T-helper 9 cell (primary cell): Measurements from ENCODE around the gene MED12L.
A peak's percentile ranks its signal among the peaks of the same experiment; 100 is the strongest.

Experiments
- DNase-seq: peaks from one replicate; pipeline ENCODE4 v3.0.0-alpha.2; 2020

Gene MED12L

DNA sequence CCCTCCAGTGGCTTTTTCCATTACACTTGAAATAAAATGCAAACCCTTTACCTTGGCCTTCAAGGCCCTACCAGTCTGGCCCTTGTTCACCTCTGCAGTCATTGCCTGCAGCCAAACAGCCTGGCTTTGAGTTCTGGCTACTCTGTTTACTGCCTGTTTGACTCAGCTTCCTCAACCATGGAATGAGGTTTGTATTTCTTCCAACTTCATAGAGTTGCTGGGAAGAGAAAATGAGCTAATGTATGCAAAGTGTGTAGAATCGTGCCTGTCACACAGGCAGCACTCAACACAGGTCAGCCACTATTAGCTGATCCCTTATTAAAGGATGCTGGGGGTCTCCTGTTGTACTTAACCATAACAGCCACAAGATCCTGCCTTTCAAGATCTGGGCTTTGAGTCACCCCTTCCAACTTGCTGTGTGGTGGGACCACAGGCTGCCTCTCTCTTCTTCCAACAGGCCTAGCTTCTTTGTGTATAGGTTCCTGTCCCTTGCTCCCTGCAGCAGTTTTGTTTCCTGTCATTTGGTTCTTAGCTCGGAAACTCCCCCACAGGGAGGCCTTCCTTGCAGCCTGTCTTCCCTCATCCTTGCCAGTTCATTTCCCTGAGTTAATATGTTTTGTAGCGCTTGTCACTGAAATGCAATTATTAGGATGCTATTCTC, 6.4 kb downstream of the MED12L start:
- no peak for DNase-seq

DNA sequence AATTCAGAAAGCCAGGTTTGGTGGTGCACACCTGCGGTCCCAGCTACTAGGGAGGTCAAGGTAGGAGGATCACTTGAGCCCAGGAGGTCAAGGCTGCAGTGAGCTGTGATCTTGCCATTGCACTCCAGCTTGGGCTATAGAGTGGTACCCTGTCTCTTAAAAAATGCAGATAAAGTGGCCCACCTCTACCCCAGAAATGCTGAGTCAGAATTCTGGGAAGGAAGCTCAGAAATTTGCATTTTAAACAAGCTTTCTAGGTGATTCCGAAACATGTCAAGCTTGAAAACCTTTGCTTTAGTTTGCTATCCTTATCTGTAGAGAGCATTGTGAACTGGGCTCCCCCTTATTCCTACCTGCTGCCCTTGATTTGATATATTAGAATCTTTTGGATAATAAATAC, 7.7 kb downstream of the MED12L start:
- DNase-seq, result no peak

DNA sequence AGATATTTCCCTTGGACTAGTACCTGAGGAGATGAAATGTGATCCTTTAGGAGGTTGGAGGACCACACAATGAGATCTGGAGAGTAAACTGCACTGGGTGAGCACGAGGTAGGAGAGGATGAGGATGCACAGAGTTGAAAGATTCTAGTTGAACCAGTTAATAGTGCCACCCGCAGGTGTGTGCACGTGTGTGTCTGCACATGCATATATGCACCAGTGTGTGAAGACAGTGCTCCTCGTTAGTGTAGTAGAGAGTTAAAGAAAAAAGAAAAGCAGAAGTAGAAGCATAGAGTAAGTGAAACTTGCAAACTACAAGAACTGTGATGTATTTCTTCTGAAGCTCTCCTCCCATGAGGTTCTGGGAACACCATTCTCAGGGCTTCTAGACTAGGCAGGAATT, 8.4 kb downstream of the MED12L start:
- no peak for DNase-seq

DNA sequence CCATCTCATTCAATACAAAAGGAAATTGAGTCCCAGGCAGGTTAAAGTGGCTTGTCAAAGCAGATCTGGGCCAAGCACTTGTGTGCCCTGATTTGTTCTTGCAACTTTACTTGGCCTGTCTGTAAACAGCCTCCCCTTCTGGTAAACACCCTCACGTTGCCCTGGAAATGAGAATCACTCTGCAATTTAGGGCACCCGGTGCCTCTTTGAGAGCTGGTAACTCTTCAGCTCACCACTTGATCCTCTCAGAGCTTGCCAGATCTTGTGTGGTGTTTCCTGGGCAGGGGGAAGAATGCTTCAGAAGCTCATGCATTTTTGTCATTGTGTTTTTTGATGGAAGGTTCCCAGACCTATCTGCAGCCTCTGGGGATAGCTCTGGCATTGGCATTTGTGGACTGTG, 11.3 kb downstream of the MED12L start:
- DNase-seq, result no peak

DNA sequence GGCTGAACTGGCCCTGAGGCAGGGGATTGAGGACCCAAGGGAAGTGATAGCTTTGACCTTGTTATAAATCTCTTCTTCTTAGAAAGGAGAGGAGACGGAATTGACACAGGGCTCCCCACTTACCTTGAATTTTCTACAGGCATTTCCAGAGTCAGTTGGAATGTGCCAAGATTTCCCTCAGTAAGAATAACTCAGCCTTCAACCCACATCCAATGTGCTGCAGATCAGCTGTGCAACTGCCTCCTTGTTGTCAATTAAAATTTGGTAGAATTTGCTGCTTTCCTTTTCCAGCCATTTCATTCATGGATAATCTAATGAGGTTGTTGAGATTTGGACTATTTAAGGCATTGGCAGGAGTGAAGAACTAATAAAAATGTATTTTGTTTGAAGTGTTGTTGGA, 14.6 kb downstream of the MED12L start:
- DNase-seq, result no peak

DNA sequence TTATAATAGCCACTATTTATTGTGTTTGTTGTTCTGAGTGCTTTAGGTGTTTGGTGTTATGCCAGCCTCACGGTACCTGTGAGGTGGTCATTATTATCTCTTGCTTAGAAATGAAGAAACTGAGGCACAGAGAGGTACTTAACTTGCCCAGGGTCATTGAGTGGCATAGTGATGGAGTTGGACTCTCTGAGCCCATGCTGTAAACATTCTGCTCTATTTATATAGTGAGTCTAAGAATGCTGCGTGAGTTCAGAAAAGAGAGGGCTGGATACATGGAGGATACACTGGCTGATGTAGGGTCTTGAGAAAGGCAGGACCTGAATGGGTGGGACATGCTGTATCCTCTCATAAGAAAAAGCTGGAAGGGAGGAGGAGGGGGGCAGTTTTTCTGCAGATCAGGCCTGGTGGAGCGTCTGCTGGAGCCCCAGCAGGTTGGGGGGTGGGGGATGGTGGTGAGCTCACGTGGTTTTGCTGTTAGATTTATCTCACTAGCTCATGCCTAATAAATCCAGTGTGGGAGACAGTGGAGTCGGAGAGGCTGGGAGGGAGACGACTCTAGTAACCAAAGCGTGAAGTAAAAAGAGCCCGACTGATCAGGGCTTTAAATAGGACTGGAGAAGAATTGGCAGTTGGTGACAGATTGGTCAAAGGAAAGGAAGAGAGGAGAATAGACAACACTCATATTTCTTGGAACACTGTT, 16.0 kb downstream of the MED12L start:
- DNase-seq, result no peak

DNA sequence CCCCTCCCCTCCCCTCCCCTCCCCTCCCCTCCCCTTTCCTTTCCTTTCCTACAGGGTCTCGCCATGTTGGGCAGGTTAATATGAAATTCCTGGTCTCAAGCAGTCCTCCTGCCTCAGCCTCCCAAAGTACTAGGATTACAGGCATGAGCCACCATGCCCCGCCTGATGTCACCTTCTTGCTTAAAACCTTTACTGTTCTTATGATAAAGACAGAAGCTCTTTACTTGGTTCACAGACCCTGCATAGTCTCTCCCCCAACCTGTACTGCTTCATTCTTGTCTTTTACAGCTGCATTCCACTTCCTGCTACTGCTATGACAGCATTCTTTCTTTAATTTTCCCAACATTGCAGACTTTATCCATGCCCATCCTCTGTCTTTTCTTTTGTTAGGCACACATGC, 20.8 kb downstream of the MED12L start:
- DNase-seq, result no peak

DNA sequence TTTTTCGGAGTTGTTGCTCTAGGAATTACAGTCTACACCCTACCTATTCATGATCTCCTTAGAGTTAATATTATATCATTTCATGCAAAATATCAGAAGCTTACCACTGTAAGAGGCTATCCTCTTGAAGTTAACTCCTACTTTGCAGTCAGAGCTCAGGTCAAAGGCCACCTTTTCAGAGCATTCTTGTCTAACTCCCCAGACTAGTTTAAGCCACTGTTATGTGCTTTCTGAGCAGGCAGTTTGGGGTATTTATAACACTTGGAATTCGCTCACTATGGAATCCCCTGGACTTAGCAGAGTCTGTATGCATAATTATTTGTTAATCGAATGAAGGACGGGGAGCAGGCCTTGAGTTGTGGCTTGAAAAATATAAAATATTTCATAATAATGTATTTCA, 21.7 kb downstream of the MED12L start:
- no peak for DNase-seq

DNA sequence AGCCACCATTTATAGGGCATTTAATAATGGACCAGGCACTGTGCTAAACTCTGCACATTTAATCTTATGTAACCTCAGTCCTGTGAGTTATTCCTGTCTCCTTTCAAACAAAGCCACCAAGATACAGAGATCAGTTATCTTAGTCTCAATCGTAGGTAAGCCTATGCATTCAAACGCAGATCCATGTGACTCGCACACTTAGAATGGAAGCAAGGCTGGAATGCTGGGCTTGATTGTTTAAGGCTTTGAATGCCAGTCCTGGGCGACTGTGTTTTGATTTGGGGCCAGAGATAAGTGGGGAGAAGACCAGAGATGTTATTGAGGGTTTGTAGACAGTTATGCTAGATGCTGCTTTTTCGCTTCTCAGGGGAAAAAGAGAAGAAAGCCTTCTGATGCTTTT, 22.2 kb downstream of the MED12L start:
- DNase-seq, result no peak

DNA sequence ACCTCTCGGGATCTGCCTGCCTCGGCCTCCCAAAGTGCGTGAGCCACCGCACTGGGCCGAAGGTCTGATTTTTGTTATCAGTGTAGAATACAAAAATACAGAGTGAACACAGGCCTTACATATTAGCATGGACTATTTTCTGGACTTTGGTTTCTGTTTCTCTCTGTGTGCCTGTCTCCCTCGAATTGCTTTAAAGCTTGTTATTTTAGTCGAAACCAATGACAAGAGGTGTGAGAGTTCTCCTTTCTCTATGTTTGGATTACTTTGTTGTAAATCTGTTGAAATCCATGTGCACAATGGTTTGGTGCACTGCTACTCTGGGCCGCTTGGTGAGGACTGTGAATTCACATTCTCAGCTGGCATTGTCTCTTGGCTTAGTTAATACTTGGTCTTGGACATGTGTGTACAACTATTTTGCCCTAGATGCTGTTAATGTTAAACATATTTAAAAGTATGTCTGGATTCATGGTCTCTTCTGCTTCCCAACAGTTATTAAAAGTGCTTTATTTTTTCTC, 23.9 kb downstream of the MED12L start:
- DNase-seq, result no peak

DNA sequence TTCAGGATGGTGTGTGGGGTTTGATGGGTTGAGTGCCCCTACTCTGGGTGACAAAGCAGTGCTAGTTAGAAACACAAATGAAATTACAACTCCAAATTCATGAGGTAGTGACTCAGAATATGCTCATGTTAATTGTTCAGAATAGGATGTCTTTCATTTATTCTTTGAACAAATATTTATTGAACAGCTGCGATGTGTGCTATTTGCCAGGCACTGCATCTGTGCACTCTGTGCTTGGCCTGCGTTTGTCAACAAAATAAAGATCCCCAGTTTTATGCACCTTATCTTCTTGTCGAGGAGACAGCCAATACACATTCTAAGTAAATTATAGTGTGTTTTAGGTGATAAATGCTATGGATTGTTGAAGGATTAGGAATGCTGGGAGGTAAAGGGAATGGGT, 27.3 kb downstream of the MED12L start:
- no peak for DNase-seq

DNA sequence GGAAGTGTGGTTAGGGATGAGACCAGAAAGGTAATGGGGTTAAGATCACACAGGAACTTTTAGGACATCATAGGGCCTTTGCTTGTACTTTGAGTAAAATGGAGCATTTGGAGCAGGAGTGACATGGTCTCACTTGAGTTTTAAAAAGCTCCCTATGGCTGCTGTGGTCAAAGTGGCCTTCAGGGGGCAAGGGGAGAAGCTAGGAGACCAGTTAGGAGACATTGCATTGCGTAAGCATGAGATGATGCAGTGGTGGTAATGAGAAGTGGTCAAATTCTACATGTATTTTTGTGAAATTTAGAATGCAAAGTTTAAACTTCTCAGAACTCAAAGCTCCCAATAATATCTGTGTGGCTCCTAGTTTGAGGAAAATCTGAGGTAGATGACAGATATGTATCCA, 27.9 kb downstream of the MED12L start:
- no peak for DNase-seq

DNA sequence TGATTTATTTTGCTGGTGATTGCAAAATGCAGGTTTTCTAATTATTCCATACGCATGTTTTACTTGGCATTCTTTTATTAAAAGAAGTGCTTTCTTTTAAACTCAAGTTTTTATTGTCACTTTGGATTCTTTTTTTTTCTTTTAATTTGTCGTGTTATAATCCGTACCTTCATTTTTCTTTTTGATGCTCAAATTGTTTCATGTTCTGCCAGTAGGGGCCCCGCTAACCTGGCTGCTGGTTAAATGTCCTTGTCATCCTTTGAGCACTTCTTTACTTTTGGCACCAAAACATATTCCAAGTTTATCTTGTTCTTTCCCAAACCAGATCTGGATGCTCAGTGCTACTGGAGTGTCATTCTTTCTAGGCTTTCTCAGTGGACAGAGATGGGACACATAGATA, 31.6 kb downstream of the MED12L start:
- no peak for DNase-seq

DNA sequence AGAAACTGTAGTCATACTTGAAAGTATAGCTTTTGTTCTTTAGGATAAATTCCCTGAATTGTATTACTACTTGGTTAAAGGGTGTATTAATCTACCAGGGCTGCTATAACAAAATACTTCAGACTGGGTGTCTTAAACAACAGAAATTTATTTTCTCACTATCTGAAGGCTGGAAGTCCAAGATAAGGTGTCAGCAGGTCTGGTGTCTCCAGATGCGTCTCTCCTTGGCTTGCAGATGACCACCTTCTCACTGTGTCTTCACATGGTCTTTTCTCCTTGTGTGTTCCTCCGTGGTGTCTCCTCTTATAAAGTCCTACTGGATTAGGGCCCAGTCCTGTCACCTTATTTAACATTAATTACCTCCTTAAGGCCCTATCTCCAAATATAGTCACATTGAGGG, 33.7 kb downstream of the MED12L start:
- no peak for DNase-seq

DNA sequence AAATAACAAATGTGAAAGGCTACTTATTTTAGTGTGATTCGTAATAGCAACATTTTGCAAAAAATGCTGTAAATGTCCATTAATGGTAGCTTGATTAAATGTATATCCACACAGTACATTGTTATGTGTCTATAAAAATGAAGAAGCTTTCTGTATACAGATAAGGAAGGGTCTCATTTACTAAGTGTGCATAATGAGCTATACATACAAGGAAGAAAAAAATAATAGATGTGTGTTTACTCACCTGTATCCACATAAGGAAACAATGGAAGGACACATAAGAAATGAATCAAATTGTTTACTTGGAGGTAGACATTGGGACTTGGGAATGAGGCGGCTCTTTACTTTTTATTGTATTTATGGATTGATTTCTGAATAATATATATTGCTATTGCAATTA, 34.9 kb downstream of the MED12L start:
- no peak for DNase-seq

DNA sequence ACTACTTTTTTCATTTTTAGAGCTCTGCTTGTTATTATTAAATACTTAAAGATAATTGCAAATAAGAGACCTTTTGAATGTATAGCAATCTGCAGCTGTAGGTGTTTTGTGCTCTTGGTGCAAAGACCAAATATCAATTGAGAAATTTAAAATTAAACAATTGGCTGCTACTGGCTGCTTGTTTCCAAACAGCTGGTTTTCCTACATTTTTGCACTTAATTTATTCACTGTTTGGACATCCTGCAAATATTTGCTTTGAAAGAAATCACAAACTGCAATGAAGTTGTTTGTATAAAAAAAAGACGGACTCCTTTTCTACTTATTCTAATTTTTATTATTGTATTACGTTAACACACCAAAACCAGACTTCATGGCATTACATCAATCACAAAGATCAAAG, 35.6 kb downstream of the MED12L start:
- DNase-seq, result no peak

DNA sequence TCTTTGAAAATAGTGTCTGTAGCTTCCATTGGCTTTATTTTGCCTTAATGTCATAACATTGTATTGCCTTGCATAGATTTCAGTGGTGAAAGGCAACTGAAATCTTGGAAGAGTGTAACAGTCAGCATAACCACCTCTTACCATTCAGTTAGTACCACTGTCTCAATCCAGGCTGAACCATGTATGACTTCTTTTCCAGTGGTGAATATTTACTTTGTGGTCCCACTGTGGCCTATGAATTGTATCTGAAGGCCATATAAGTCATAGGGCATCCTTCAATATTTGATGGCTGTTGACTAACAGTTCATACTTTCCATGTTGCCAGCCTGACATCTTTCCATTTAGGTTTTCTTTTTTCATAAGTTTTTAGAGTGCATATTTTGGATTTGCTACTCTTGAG, 38.4 kb downstream of the MED12L start:
- DNase-seq, result no peak

DNA sequence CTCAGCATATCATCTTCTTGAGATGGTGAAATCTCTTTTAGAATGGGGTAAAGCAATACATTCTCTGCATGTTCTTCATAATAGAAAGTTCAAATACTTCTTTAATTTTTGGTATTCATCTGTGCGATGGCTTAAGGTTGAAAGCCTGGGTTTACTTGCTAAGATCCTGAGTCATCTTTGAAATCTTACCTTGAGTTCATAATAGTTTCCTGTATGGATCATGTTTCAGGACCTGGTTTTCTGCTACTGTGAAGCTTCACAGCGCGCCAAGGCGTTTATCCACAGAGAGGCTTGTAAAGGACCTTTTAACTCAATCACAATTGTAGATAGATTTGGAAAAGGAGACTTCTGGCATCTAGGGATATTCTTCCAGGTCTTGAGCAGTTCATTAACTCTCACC, 39.0 kb downstream of the MED12L start:
- no peak for DNase-seq

DNA sequence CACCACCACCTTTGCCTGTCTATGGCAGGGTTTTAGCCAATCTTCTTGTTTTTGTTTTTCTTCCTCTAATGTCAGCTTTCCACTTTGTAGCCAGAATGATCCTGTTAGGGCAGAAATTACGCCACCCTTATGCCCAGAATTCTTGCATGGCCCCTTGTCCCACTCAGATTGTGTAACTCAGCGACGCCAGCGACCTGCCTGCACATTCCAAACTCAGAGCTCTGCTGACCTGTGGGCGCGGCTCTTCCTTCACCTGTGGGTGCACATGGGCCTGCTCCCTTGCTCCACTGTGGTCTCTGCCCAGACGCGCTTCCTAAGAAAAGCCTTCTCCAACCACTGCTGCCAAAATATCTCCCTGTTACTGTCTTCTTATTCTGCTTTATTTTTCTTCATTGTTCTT, 45.0 kb downstream of the MED12L start:
- no peak for DNase-seq

DNA sequence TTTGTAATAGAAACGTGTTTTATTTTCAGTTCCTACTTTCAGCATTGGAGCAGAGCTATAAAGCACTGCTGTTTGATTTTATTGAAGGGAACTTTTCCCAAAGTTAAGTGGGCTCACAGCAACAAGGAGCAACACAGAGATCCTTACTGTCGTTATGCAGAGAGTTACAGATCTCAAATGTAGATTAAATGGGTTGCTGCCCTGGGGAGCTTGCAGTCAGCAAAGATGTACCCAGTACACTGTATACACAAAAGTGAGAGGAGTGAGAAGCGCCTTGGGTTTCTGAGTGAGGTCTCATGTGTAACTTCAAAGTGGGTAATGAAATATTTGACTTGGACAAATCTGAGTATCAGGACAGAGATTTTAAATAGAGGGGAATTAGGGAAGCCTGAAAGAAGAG, 47.7 kb downstream of the MED12L start:
- DNase-seq, result no peak

DNA sequence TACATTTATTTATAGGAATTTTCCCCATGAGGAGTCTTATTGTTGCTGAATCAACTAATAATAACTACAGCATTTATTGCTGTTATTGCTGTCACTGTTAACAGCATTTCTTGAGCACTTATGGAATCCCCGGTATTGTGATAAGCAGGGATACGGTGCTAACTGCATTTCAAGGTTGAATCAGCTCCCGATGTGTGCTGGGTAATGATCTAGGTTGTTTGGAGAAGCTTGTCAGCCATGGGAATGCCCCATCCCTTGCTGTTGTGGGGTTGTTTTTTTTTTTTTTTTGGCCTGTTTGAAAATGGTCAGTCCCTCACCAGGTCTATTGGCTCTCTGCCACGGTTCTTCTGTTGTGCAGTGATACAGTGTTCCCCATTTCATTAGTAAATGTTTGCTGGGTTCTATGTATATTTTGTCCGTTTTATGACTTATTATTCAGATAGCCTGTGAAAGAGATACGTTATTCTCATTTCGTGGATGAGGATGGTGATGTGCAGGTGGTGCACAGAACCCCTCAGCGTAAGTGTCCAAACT, 48.5 kb downstream of the MED12L start:
- no peak for DNase-seq

DNA sequence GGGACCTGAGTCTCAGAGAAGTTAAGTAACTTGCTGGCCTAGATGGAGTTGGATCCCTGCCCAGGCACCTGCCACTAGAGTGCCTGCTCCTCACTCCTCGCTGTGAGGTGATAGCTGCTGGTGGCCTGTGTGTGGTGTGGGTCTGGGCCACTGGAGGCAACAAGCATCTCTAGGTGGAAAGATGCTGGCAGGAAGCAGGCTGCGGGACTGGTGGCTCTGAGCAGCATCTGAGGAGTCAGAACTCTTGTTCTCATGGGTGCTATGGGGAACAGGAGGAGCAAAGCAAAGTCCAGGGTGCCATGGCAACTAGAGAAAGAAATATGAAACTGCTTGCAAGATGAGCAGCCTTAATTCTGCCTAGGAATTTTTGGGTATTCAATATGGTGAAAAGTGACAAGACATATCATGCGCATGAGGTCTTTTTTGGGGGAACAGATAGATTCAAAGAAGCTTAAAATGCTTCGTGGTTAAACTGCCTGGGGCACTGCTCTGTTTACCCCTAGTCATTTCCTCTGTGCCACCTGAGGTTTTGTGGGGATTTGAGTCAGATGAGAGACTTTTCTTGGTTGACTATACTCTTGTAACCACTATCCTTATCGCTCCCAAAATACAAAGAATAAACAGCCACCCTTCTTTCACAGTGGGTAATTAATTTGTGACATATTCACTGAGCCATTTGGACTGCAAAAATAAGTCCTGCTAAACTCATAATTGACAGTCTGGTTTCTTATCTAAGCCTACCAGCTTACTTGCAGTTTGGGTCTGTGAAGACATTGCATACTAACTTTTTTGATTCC, 50.3 kb downstream of the MED12L start:
- peak; percentile 6 for DNase-seq

DNA sequence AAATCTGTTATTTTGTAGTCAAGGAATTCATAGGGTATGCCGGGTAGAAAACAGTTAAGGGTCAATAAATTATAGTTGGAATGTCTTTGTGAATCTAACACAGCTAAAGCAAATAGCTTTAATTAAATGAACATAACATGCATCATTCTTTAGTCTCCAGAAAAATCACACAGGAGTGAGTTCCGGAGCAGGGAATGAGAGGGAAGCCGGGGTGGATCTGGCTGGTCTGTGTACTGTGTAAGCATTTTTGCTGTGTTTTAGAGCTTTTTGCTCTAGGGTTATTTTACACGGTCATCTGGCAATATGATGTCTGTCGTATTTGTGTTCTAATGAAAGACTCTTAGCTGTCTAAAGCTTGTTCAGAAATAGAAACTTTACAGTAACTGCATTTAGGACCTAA, 57.5 kb downstream of the MED12L start:
- no peak for DNase-seq

DNA sequence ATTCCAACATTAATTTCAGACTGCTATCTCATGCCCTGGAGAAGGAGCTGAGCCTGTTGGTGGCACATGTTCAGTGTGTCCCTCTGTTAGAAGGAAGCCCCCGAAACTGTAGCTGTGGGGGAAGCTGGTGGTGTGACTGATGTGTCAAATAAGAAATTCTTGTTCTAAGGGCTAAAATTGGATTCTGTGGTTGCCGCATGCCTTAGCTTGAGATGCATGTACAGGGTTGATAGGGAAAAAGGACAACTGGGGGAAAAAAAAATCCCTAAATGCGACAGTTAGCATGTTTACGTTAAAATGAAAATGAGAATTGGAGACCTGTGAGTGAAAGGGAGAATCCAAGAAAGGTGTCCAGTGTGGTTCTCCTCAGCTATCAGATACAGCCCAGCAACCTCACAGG, 58.6 kb downstream of the MED12L start:
- no peak for DNase-seq
